Measurements from ENCODE around the gene INSRR.

INSRR gene

GRCh38 chr1:156851779-156852417, 7.0 kb downstream of the INSRR start:
- DNase-seq (ENCODE audit: low read depth in 3 of 3) = no peak

DNA sequence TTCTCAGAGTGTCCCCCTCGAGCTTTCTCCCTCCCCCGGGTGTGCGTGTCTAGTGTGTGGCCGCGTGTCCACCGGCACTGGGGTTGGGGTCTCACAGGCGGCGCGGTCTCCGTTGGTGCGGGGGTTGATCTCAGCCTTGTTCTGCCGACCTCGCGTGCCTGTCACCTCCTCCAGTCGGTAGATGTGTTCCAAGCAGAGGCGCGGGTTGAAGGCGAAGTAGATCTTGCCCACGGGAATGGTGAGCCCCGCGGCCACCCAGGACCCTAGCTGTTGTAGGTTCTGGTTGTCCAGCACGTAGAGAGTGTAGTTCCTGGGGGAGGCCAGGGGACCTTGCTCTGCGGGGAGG, 9.8 kb downstream of the INSRR start:
- no peak for DNase-seq (ENCODE audit: low read depth in 3 of 3)

DNA sequence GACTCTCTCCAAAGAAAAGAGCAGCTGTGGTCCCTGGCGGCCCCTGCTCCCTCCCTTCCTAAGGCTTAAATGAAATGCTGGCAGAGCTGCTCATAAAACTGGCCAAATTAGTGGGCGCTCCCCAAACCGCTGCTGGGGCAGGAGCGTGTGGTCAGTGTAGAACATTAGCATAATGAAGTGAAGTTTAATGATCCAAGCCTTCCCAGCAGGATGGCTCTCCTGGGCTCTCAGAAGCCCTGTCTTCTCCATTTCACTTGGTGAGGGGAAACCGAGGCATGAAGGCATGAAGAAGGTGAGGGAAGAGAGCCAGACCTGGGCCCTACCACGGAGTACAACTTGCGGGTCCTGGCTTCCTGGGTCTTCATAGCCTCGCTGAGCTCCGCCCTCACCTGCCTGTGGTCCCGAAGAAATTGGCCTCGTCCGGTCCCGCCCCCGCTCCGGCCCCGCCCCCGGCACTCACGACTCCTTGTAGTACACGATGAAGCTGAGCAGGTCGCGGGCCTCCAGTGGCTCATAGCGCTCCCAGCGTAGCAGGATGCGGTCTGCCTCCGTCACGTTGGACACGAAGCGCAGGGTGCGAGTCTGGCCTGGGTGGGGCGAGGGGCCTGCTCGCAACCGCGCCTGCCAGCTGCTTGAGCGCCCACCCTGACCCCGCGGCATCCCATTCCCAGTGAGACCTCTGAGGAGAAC, 10.3 kb downstream of the INSRR start:
- DNase-seq (ENCODE audit: low read depth in 3 of 3) = peak in 2 of 3 experiments; percentile 29 to 32

DNA sequence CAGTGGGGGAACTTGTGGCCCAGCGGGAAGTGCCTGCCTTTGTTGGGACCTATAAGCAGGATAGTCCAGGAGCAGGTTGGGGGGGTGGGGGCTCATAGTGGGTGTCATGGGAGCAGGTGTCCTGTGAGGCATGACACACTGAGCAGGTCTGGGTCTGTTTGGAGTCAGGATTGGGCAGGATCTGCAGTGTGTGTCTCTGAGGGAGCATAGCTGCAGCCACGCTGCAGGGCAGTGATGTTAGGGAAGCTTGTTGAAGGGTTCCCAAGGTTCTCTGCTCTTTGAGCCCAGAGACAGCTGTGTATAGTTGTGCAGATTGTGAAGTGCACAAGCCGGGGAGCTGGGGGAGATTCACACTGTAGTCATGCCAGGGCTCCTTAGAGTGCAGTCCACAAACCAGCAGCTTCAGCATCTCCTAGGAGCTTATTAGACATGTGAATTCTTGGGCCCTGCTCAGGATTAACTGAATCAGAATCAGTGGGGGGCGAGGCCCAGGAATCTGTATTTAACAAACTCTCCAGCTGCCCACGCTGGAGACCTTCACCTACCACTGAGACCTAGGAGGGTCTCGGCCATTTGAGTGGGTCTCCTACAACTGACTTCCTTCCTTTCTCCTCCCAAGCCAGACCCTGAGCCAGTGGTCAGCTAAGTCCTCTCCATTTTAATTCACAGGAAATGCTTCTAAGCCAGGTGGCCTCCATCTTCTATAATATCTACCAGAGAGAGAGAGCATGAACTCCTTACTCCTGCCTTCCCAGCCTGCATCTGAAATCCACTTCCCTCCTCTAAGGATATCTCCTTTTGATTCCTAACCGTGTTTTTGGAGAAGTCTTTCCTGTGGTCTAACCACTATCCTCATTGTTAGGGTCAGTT, 11.1 kb downstream of the INSRR start:
- no peak for DNase-seq (ENCODE audit: low read depth in 3 of 3)

DNA sequence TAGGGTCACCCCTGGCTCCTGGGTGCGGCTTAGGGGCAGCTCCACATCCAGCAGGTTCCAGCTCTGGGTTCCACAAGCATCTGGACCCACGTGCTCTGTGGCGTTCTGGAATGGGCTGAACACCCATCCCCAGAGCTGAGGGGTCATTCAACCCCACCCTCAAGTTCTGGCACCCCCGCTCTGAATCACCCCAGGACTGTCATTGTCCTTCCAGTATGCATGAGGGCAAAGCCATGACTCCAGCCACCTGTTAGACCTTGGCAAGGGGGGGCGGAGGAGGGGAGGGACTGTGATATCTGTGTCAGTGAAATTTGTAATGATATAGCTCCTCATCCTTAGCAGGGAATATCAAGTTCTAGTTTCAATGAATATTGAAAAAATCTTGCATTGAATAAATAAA, 12.3 kb downstream of the INSRR start:
- no peak for DNase-seq (ENCODE audit: low read depth in 3 of 3)

- no peak for DNase-seq (ENCODE audit: low read depth in 3 of 3)
Observed at GRCh38 chr1:156845953-156846545, 12.9 kb downstream of the INSRR start.

GRCh38 chr1:156845055-156845952, 13.6 kb downstream of the INSRR start:
- no peak for DNase-seq (ENCODE audit: low read depth in 3 of 3)

DNA sequence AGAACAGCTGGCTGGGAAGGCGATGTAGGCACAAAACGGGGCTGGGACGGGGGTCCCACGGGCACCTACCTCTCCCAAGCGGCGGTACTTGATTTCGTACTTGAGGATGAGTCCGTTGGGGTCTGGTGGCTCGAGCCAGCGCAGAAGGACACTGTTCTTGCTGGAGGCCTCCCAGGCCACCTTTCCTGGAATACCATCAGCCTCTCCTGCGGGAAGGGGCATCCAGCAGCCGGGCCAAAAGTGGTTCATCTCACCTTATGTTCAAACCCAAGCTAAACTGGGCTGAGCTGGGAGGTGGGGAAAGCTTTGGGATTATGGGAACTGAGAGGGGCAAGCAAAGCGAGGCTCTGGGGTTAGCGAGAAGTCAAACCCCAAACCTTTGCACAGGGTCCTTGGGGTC, 14.3 kb downstream of the INSRR start:
- no peak for DNase-seq (ENCODE audit: low read depth in 3 of 3)

DNA sequence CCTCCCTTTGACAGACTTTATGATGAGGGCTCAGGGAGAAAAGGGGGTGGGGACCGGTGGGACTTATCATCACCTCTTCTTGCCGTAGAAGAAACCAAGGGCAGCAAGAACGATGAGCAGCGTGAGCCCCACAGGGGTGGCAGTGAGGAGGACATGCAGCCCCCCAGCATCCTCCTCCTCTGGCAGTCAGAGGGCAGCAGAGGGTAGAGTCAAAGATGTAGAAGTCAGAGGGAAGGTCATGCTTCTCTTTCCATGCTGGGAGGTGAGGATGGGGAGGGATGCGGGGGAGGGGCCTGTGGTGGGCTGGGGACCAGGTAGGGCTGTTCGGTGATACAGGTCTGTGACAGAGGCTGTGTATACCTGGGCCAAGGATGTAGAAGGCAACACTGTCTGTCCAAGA, 14.8 kb downstream of the INSRR start:
- DNase-seq (ENCODE audit: low read depth in 3 of 3) = no peak

DNA sequence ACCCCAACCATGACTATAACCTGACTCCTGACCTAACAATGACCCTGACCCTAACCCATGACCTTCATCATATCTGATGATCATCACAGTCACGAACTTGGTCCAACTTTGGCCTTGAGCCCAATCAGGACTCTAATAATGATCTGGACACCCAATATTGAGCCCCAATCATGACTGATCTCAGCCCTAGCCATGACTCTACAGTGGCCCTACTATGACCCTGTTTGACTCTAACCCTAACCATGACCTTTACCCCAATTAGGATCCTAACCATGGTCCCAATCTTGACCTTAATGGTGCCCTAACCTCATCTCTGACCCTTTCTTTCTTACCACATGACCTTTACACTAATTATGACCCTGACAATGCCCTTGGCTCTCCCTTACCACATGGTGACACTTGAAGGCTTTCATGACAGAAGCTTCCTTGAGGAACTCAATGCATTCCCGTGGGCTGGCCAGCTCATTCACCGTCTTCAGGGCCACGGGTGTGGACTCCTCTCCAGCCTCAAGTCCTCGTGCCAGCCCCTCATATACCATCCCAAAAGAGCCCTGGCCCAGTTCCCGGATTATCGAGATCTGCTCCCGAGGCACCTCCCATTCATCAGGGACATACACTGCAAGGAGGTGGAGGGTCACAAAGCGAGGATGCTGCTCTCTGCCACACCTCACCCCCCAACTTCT, 16.2 kb downstream of the INSRR start:
- no peak for DNase-seq (ENCODE audit: low read depth in 3 of 3)

DNA sequence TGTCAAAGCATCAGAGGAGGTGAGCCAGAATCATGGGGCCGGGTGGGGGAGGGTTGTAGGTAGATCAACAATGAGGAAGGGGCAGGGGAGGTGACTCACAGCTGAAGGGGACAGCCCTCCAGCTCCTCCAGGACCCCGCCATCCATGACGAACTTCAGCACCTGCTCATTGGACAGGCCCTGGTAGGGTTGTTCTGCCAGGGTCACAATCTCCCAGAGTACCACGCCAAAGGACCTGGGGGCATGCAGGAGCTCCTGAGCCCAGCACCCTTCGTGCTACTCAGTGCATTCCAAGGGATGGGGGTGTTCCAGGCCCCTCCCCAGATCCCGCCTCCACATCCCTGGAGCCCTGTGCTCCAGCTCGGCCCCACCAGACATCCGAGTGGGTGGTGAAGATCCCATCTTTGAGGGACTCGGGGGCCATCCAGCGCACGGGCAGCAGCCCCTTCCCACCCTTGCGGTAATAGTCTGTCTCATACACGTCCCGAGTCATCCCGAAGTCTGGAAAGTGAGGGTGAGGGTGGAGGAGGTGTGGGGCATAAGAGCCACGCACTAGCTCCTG, 17.5 kb downstream of the INSRR start:
- DNase-seq (ENCODE audit: low read depth in 3 of 3) = no peak

DNA sequence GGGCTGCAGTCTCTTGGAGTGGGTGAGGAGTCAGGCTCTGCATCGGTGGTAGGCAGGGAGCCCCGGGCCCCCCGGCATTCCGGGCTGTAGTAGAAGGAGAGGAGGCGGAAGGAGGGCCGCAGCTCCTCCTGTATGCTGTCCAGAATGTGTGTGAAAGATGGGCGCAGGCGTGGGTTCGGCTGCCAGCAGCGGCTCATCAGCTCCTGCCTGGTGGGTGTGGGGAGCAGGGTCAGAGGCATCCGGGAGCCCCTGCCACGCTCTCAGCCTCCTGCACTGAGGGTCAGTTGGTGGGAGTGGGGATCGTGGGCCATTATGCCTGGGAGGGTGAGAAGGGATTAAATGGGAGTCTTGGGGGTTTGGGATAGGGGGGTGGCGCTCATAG, 18.0 kb downstream of the INSRR start:
- no peak for DNase-seq (ENCODE audit: low read depth in 3 of 3)

DNA sequence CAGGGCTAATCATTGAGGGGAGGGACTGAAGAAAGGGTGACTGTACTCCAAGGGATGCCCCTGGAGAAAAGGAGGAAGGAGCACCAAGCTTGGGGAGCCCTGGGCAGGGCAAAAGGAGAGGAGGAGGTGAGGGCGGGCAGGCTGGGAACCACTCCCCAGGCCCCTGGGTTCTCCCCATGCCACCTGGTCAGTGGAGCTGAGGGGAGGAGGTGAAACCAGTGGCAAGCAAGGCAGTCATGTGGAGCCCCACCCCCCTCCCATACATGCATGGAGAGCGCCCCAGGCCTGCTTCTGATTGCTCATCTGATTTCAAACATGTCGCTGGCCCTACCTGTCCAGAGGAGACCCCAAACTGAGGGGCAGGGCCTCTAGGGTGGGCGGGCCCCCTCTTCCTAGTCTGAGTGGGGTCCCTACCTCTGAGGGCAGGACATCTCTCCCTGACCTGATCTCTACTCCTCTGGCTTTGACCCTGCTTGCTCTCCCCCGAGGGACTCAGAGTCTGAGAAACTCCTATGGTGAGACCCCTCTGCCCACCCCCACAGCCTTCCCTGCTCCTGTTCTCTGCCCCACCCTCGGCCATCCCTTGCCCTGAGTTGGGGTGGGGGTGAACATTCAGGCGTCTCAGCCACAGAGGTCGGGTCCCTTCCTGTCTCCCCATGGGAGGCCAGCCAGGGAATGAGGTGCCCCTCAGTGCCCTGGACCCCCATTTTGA, 18.6 kb downstream of the INSRR start:
- no peak for DNase-seq (ENCODE audit: low read depth in 3 of 3)

- DNase-seq (ENCODE audit: low read depth in 3 of 3) = no peak
Observed at GRCh38 chr1:156839426-156840109, 19.3 kb downstream of the INSRR start.

DNA sequence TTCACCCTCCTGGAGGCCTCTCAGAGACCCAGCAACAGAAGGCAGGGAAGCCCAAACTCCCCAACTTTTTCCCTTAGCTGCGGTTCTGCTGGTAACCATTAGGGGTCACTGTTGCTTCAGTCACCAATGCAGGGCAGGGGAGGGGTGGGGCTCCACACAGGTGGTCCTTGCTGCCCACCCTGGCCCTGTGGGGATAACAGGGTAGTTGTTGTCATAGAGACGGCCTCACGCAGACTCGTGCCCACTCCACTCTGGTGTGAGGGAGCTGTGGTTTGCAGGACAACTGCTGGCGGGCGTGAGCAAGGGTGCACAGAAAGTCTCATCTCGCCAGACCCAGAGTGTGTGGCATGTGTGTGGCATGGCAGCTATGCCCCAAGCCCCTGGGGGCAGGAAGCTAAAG, 19.9 kb downstream of the INSRR start:
- DNase-seq (ENCODE audit: low read depth in 3 of 3) = no peak

DNA sequence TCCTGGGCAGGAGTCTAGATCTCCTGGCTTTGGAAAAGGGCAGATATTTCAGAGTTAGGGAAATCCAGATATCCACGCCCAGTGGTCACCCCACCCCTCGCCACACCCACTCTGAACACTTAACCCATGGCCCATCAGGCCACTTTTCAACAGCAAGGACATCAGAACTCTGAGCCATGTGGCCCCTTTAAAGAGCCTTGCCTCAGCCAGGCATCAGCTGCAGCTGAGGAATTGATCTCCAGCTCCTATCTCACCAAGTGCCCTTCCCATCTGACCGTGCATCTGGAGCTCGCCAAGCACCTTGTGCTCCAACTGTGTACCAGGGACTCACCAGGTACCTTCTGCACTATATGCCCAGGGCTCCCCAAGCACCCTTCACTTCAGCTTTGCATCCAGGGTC, 22.0 kb downstream of the INSRR start:
- DNase-seq (ENCODE audit: low read depth in 3 of 3) = no peak

DNA sequence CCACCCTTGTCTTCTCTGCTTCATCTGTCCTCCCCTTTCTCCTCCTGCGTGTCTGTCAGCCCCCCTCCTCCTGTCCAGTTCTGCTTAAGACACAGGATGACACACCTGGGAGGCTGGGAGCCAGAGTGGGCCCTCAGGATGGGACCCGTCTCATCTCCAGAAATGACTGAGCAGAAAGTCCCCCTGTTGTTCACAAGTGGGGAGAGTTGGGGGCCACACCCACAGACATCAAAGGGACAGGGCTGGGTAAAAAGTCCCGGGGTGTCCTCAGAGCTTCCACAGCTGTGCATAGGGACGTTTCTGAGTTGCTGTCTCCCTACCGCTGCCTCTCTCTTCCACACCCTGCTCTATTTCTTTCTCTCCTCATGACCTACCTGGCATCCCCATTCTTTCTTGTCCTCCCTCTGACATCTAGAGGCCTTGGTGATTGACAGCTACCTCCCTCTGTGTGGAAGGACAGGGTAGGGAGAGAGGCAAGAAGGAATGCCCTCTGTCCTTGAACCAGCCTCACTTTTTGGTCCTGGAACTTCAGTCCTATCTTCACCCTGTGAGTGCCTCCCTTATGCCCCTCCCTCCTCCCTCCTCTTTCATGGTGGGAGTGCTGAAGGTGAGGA, 22.8 kb downstream of the INSRR start:
- no peak for DNase-seq (ENCODE audit: low read depth in 3 of 3)

DNA sequence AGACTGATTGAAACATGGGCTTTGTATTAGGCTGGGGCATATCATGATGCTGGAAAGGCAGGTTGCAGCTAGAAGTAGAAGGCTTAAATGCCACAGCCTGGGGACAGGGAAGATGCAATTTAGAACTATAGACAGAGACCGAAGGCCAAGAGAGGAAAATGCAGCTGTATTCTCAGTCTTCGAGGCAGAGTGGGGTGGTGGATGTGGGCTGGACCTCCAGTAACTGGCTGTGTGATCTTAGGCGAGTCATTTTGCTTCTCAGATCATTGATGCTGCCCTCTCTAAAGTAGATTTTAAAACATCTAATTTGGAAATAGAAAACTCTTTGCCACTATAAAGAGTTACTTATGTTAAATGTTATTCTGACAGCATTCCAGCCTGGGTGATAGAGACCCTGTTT, 24.6 kb downstream of the INSRR start:
- no peak for DNase-seq (ENCODE audit: low read depth in 3 of 3)

GRCh38 chr1:156833603-156834002, 25.3 kb downstream of the INSRR start:
- DNase-seq (ENCODE audit: low read depth in 3 of 3) = no peak

Data from stimulated activated CD4-positive, alpha-beta T cell treated with anti-CD3 and anti-CD28 coated beads, TNF-alpha, amount 100 ng/mL, for 4 hours (primary cell).